AG04450 (cell line): Measurements from ENCODE around the gene LCN12. TPM values are rescaled to one million over a fixed set of nuclear protein-coding genes. Genes with fewer than 3 reads are reported as not detected.

Experiments
- CTCF ChIA-PET: fragments of 300-600, 350-600 bp; formaldehyde crosslinking; extraction: SDS; loops from one replicate; lab custom pipeline; 2022; ENCODE audit warnings: antibody characterized with exemption, inconsistent platforms; lab: Charles Lee
- POLR2A ChIA-PET: fragments of 350-600 bp; formaldehyde crosslinking; extraction: SDS; loops from one replicate; lab custom pipeline; 2021; ENCODE audit warnings: antibody characterized with exemption, inconsistent platforms; lab: Yijun Ruan, JAX
- DNase-seq: peaks from one replicate; pipeline ENCODE4 v3.0.0-alpha.2; 2011; ENCODE audit warnings: low read depth, low spot score
- H3K27ac ChIP-seq: one replicate; pipeline ENCODE4 v1.5.1; 2012; ENCODE audit warnings: low read depth, low read length, control low read depth
- H3K27me3 ChIP-seq: one replicate; pipeline ENCODE4 v1.6.0; 2012; ENCODE audit warnings: low read length; ENCODE audit not compliant: control insufficient read depth, insufficient read depth
- H3K4me3 ChIP-seq: 2 replicates; pipeline ENCODE4 v1.5.1; 2011; ENCODE audit warnings: mild to moderate bottlenecking, low read depth, low read length, control low read depth
- H3K9me3 ChIP-seq: 2 replicates; pipeline ENCODE4 v1.5.1; 2012; ENCODE audit warnings: low read length; ENCODE audit not compliant: control insufficient read depth, insufficient read depth
- CTCF ChIP-seq: IDR thresholded peaks from 2 replicates; pipeline ENCODE4 v1.5.1; 2011; ENCODE audit warnings: low read depth, low read length, control low read depth, inconsistent platforms
- polyA plus RNA-seq: library from polyadenylated mRNA; depleted of rRNA; stranded (reverse); fragments of >200 nt; gene quantifications from 2 replicates; pipeline ENCODE4 v1.2.3, GENCODE V29; 2011

Gene LCN12
- polyA plus RNA-seq, 1 experiment, result not detected

- ChIA-PET CTCF (interaction anchor here (0.7 to 4.0 kb wide), 2 partner anchors 86 to 87 kb away, joined by 5 to 105 read pairs; no protein-coding TSS in a partner anchor), POLR2A (interaction anchor here (0.6 kb wide), 1 partner anchor 446 kb away, joined by 3 read pairs; no protein-coding TSS in a partner anchor)
- TF ChIP-seq CTCF, result no peak
- Histone ChIP-seq H3K9me3 (no peaks in the 10 kb centered on the region; the same call in 1 of the 2 replicates), H3K27me3 (no peaks in the 10 kb centered on the region), H3K4me3 (peak overlapping the region; percentile 65), H3K27ac (no peak overlapping the region)
- DNase-seq, result no peak
These were observed 2.7 kb upstream of the LCN12 start for GRCh38 chr9:136949239-136949816.

- Histone ChIP-seq H3K27ac (no peak overlapping the region), H3K27me3 (peaks cover 3% of the 10 kb centered on the region), H3K9me3 (no peaks in the 10 kb centered on the region; the same call in 1 of the 2 replicates), H3K4me3 (peak overlapping the region; percentile 65)
- CTCF ChIA-PET, result interaction anchor here (0.7 kb wide), 1 partner anchor 85 kb away, joined by 5 read pairs; no protein-coding TSS in a partner anchor
- peak; percentile 38 for DNase-seq
- no peak for TF ChIP-seq CTCF
- POLR2A ChIA-PET, result interaction anchor here (0.6 kb wide), 1 partner anchor 446 kb away, joined by 3 read pairs; no protein-coding TSS in a partner anchor
These were observed 2.0 kb upstream of the LCN12 start for GRCh38 chr9:136949817-136950655.

- no peak for DNase-seq
- POLR2A ChIA-PET, result no interaction called here
- H3K27me3 ChIP-seq, result peaks cover 3% of the 10 kb centered on the region
- peak overlapping the region; percentile 65 for H3K4me3 ChIP-seq
- H3K9me3 ChIP-seq, result no peaks in the 10 kb centered on the region; the same call in 1 of the 2 replicates
- no peak for TF ChIP-seq CTCF
- CTCF ChIA-PET, result no interaction called here
- no peak overlapping the region for H3K27ac ChIP-seq
These were observed 1.3 kb upstream of the LCN12 start for GRCh38 chr9:136950656-136951276.

- Histone ChIP-seq H3K4me3 (no peak overlapping the region), H3K9me3 (no peaks in the 10 kb centered on the region; the same call in 1 of the 2 replicates), H3K27me3 (peaks cover 8% of the 10 kb centered on the region), H3K27ac (no peak overlapping the region)
- ChIA-PET CTCF (interaction anchor here (1.4 kb wide), 1 partner anchor 83 kb away, joined by 6 read pairs; no protein-coding TSS in a partner anchor), POLR2A (no interaction called here)
- no peak for DNase-seq
- TF ChIP-seq CTCF, result no peak
These were observed 313 bp downstream of the LCN12 start for GRCh38 chr9:136952321-136952850.
